SHP77 treated with DMSO at 0.1 percent for 48 hours (cell line): Measurements from ENCODE around the gene VRK1.

Experiments used
- DNase-seq: peaks from one replicate; lab custom pipeline; 2025; lab: John Stamatoyannopoulos, UW

The VRK1 gene

GRCh38 chr14:96792003-96792402 lies 5.2 kb upstream of the VRK1 start:
- DNase-seq = no peak

DNA sequence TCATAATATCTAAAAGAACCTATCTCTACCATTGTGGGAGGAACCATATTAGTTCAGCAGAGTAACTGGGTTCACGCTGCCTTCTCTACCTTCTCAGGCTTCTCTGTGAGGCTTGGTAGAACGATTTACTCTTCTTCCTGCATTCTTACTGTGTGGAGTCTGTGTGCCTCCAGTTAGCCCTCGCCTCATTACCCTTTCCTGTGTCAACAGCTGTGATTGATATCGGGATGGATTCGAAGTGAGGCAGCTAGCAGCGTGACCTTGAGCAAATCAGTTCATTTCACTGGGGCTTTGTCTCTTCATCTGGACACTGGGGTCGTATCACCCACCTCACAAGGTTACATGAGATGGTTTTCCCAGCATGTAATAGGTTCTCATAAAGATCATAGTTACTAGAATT lies 4.6 kb upstream of the VRK1 start:
- no peak for DNase-seq

DNA sequence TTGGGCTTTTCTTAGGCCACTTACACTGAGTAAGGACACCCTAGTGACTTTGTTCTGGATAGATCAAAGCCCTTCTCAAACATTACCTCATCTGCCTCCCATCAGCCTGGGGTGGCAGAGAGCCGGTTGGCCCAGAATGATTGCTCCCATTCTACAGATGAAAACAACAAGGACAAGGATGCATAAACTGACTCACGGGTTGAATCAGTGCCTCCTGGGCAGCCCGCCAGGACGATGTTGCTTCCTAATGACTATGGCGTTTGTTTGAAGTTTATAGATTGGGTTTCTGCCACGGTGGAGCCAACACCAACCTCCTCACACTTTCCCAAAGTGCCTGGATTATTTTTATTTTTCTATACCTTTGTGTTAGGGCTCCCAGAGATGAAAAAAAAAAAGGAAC lies 3.6 kb upstream of the VRK1 start:
- no peak for DNase-seq

DNA sequence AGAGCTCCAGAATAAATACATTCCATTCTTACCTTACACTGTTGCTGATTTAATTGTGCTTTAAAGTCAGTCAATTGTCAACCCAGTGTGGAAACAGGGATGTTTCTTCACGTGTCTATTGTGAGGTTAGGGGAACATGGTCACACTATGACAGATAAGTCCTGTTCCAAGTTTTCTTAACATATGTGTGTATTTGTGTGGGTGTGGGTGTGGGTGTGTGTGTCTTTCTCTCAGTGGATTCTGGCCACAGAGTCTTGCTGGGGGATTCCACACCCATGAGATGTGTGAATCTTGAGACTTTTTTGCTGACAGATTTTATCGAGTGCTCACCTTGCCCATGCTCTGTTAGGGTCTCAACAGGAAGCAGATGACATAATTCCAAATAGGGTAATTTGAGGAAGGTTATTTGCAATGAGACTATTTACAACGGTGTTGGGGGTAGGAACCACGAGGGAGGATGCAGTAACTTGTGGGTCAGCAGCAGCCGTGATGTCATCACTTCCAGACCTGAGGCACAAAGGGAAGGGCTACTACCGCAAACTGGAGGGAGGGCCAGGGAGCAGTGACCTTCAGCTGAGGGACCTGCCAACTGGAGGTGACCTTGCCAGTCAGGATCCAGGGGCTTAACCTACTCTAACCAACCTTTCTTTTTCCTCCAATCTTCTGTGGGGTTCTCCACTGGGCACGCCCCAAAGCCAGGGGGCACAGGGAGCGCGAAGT lies 1.9 kb upstream of the VRK1 start:
- DNase-seq = no peak

DNA sequence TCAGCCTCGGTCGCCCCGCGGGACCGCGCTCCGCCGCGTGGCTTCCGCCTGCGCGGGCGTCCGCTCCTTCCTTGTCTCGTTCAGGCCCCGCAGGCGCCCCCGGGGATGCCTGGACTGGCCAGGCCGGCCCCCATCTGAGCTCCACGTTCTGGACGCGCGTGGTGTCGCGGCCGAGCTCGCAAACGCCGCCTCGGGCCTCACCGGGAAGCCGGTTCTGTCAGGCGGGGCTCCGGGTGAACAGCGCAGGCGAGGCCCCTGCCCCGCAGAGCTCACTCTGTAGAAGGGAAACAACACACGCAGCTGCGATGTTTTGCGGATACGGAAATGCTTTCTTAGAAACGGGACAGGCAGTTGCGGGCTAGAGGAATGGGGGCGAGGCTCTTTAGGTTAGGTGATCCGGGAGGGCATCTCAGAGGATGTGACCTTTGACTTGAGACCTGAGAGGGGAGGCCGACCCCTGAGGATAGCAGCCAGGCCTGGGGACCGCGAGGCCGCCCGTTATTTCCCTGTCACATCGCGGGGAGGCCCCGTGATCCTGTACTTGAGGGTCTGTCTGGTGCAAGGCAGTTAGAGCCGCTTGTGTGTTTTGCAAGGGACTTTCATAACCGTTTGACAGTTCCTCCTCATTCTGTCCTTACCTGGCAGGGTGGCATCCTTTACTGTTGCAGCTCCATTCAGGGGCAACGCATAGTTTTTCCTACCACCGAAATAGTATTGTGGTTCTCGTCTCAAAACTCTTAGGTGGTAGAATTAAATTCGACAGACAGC lies 584 bp downstream of the VRK1 start:
- no peak for DNase-seq

GRCh38 chr14:96798956-96799355 lies 1.8 kb downstream of the VRK1 start:
- no peak for DNase-seq

DNA sequence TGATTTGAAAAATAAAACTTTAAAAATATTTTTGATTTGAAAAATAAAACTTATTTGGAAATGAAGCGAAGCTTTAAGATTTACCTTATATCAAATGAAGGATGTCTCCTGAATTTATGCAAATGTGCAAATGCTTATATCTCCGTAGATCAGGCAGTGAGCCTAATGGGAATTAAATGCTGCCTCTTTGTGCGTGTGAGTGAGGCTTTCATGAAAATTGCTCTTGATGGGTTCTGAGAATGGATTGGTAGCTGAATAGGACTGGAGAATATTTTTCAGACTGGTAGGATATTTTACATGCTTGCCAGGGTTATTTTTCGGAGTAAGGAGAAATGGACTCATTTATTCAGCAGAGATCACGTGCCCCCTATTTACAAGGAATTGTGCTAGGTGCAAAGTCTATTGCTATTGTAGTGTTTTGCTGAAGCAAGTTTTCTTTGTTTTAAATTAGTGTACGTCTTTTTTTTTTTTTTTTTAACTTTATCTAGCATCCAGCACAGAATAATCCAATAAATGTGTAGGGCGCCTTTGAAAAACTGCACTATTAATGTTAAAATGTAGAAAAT lies 2.4 kb downstream of the VRK1 start:
- no peak for DNase-seq

DNA sequence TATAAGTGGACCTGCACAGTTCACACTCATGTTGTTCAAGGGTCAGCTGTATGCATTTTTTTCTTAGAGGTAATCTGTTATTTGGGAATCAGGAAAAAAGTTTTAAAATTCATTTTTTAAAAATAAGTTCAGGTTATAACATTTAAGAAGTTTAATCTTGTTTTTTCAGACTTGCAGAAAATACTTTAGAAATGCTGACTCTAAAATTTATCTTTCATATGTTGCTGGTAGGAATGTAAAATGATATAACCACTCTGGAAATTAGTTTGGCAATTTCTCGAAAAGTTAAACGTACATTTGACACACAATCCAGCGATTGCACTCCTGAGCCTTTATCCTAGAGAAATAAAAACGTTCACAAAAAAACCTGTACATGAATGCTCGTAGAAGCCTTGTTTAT lies 4.7 kb downstream of the VRK1 start:
- DNase-seq = no peak

DNA sequence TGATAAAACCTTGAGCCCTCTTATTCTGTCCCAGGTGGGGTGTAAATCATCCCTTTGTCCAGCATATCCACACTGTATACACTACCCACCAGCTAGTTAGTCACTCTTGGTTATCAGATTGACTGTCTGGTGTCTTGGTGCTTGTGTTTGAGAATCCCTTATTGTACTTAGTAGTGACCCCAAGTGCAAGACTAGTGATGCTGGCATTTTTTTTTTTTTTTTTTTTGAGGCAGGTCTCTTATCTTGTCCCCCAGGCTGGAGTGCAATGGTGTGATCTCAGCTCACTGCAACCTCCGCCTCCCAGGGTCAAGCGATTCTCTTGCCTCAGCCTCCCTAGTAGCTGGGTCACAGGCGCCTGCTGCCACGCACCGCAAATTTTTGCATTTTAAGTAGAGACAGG lies 5.8 kb downstream of the VRK1 start:
- DNase-seq = no peak

GRCh38 chr14:96803958-96804357 lies 6.8 kb downstream of the VRK1 start:
- no peak for DNase-seq

GRCh38 chr14:96804895-96805294 lies 7.7 kb downstream of the VRK1 start:
- DNase-seq = no peak

GRCh38 chr14:96805956-96806355 lies 8.8 kb downstream of the VRK1 start:
- DNase-seq = no peak

DNA sequence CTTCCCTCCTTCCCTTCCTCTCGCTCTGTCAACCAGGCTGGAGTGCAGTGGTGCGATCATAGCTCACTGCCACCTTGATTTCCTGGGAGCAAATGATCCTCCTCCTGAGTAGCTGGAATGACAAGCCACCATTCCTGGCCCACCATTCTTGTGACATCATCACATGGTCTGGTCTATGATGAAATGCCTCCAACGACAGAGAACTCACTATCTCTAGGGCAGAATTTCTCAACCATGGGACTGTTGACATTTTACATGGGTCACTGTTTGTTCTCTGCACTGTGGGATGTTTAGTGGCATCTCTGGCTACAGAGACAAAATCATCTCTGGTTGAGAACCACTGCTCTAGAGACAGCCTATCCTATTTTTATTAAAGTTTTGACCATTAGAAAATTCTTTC lies 9.7 kb downstream of the VRK1 start:
- DNase-seq = no peak

GRCh38 chr14:96808619-96809406 lies 11.6 kb downstream of the VRK1 start:
- no peak for DNase-seq

GRCh38 chr14:96811265-96811664 lies 14.1 kb downstream of the VRK1 start:
- DNase-seq = no peak

DNA sequence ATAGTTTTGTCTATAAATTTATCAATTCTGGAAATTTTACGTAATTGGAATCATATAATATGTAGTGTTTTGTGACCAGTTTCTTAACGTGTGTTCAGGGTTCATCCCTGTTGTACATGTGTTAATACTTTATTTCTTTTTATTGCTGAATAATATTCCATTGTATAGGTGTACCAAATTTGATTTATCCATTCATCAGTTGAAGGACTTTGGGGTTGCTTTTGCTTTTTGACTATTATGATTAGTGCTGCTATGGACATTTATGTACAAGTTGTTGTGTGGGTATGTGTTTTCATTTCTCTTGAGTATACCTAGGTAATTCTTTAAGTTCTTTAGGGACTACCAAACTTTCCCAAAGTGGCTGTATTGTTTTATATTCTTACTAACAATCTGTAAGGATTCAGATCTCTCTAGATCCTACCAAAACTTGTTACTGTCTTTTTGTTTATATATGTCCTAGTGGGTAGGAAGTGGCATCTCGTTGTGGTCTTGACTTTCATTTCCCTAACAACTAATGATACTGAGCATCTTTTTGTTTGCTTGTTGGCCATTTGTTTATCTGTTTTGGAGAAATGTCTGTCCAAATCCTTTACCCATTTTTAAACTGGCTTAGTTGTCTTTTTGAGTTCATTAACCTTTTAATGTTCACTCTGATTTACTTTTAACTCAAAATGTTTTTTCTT lies 14.9 kb downstream of the VRK1 start:
- no peak for DNase-seq

- no peak for DNase-seq
These were observed 19.1 kb downstream of the VRK1 start for GRCh38 chr14:96816281-96816680.

DNA sequence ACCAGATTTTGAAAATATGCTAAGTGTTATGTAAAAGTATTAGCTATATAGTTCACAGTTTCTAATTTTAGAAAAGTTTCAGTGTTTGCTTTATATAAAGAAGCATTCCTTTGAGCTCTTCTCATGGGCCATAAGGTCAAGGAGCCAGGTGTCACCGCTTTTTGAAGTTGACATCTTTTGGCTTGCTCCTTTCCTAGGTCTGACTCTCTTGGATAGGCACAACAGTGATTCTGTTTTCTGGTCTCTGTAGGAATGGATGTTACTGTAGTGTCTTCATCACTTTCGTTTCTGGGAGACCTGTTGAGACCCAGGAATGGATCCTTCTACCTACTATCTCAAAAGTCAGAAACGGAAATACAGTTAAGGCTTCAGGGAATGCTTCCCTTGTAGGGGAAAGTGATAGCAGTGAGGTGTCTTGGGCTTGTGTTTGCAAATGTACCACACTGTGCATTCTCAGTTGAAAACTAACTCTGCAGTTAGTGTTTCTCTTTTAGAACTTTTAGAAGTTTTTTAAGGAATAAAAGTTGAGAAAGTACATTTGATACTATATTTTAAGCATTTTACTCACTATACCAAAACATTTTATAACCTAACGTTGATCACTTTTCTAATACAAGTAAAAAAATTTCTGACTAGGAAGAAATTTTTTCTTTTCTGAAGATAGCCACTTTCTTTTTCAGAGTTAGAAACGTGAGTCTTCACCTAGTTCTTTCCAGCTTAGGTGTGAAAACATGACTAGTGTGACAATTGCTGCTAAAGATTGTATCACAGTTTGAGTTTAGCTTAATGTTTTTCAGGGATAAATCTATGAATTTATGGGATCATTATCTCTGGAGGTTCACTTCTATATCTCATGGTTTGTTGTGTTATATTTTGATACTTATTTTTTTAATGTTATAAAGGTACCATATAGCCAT lies 20.8 kb downstream of the VRK1 start:
- no peak for DNase-seq

DNA sequence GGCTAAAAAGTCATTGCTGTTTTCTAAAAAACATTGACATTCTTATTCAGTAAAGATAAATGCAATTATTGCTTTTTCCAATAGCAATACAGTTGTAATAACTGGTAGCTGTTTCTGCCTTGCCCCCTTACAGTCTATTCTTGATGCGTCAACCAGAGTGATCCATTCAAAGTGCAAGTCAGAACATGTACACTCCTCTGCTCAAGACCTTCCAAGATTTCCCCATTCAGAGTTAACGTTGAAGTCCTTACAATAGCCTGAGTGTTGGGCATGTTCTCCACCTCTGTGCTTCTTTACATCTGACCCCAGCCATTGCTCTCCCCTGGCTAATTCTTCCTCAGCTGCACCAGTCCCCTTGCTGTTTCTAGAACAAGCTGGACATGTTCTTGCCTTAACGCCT lies 24.3 kb downstream of the VRK1 start:
- no peak for DNase-seq

- no peak for DNase-seq
These were observed 26.5 kb downstream of the VRK1 start for GRCh38 chr14:96823652-96824051.

- no peak for DNase-seq
These were observed 27.1 kb downstream of the VRK1 start for GRCh38 chr14:96824283-96824682.
